ENCODE data around the gene THAP9. TPM values are rescaled to one million over a fixed set of nuclear protein-coding genes. Genes with fewer than 3 reads are reported as not detected.

Gene THAP9
- total RNA-seq, 1 donor from 2014 or later: 1.9 TPM

Other genes starting within 250 kb of the THAP9 start
- 0.44 and 0.70 TPM in 2 replicates for gene SCD5, start 101.9 kb upstream of the THAP9 start, total RNA-seq
- gene SEC31A, start 9.6 kb upstream of the THAP9 start, total RNA-seq: 118 and 123 TPM in 2 replicates
- gene LIN54, start 110.1 kb downstream of the THAP9 start, total RNA-seq: 26.6 and 29.3 TPM in 2 replicates
- gene COPS4, start 134.4 kb downstream of the THAP9 start, total RNA-seq: 35.8 and 38.8 TPM in 2 replicates
- gene PLAC8, start 214.0 kb downstream of the THAP9 start, total RNA-seq: 35.5 and 41.9 TPM in 2 replicates

Data from activated T-helper 1 cell treated with anti-CD3 and anti-CD28 coated beads, Interleukin-12 subunit alpha, Interleukin-12 subunit beta, Interleukin-2, Interleukin-4 antibody, amounts not matched to agents 30 ng/mL and 10 ng/mL and 1 ng/mL, durations not matched to agents 14 hours and 24 hours and 36 hours (primary cell).